Measurements from ENCODE around the gene ARHGAP45. TPM values are rescaled to one million over a fixed set of nuclear protein-coding genes. Genes with fewer than 3 reads are reported as not detected.

The ARHGAP45 gene
- total and polyA plus RNA-seq, 12 donors, result 1.6 to 75.4 (median 30.9) TPM

DNA sequence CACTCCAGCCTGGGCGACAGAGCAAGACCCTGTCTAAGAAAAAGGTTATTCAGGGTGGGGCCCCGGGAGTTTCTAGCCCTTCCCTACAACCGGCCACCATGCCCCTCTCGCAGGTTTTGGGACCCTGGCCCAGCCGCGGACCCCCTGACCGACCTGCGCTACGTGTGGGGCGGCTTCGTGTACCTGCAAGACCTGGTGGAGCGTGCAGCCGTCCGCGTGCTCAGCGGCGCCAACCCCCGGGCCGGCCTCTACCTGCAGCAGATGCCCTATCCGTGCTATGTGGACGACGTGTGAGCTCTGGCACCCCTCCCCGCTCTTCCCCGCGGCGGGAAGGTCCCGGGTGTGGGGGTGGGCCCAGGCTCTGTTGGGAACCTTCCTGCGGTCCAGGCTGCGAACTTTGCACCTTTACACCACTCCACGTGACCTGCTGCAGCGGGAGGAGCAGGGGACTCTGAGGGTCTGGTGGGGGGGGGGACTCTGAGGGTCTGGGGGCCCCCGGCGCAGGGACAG is 20.8 kb upstream of the ARHGAP45 start:
- DNase-seq, result no peak
- TF ChIP-seq, protein P1, sequence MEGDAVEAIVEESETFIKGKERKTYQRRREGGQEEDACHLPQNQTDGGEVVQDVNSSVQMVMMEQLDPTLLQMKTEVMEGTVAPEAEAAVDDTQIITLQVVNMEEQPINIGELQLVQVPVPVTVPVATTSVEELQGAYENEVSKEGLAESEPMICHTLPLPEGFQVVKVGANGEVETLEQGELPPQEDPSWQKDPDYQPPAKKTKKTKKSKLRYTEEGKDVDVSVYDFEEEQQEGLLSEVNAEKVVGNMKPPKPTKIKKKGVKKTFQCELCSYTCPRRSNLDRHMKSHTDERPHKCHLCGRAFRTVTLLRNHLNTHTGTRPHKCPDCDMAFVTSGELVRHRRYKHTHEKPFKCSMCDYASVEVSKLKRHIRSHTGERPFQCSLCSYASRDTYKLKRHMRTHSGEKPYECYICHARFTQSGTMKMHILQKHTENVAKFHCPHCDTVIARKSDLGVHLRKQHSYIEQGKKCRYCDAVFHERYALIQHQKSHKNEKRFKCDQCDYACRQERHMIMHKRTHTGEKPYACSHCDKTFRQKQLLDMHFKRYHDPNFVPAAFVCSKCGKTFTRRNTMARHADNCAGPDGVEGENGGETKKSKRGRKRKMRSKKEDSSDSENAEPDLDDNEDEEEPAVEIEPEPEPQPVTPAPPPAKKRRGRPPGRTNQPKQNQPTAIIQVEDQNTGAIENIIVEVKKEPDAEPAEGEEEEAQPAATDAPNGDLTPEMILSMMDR (IDR thresholded peaks at IDR 0.05), result no peak
- TF ChIP-seq POLR2A (IDR thresholded peaks at IDR 0.05), result no peak
- H3K4me1 ChIP-seq (replicated peaks in 1 of 2), result peaks cover 0 to 6% of the 10 kb centered on the region in 2 donors
- H3K4me3 ChIP-seq, result no peak overlapping the region
- H3K27ac ChIP-seq, result no peak overlapping the region
- no peaks in the 10 kb centered on the region for H3K9me3 ChIP-seq (replicated peaks in 1 of 3)
- intact Hi-C loops (cut with DNase I), result no loop called here
- H3K27me3 ChIP-seq, result no peaks in the 10 kb centered on the region
- WGBS, 4 donors, result 91 to 94% (median 92%) methylated on average over 29 to 33 of the region's 33 CpGs
- no peaks in the 10 kb centered on the region for H3K36me3 ChIP-seq (replicated peaks in 1 of 2)

DNA sequence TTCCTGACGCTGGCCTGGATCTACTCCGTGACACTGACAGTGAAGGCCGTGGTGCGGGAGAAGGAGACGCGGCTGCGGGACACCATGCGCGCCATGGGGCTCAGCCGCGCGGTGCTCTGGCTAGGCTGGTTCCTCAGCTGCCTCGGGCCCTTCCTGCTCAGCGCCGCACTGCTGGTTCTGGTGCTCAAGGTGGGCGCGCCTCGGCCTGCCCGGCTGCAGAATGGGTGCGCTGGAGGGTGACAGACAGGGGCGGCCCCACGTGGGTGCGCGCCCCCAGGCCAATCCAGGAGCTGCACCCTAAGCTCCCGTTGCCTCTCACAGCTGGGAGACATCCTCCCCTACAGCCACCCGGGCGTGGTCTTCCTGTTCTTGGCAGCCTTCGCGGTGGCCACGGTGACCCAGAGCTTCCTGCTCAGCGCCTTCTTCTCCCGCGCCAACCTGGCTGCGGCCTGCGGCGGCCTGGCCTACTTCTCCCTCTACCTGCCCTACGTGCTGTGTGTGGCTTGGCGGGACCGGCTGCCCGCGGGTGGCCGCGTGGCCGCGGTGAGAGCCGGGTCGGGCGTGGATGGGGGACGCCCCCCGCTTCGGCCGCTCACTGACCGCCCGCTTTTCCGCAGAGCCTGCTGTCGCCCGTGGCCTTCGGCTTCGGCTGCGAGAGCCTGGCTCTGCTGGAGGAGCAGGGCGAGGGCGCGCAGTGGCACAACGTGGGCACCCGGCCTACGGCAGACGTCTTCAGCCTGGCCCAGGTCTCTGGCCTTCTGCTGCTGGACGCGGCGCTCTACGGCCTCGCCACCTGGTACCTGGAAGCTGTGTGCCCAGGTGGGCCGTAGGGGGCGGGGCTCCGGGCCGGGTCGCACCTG is 19.9 kb upstream of the ARHGAP45 start:
- 87 to 92% (median 90%) methylated on average over 20 to 77 of the region's 77 CpGs for WGBS, 4 donors
- no peaks in the 10 kb centered on the region for H3K4me1 ChIP-seq (replicated peaks in 1 of 2)
- no peaks in the 10 kb centered on the region for H3K36me3 ChIP-seq (replicated peaks in 1 of 2)
- DNase-seq, result peak in 1 of 7 donors; percentile 21
- no peaks in the 10 kb centered on the region for H3K27me3 ChIP-seq
- no peaks in the 10 kb centered on the region for H3K9me3 ChIP-seq (replicated peaks in 1 of 3)
- H3K27ac ChIP-seq, result no peak overlapping the region
- TF ChIP-seq, protein P1 (IDR thresholded peaks at IDR 0.05), result no peak
- no peak for TF ChIP-seq POLR2A (IDR thresholded peaks at IDR 0.05)
- intact Hi-C loops (cut with DNase I), result no loop called here
- no peak overlapping the region for H3K4me3 ChIP-seq

GRCh38 chr19:1047696-1048147 is 19.2 kb upstream of the ARHGAP45 start:
- no peaks in the 10 kb centered on the region for H3K36me3 ChIP-seq (replicated peaks in 1 of 2)
- no peaks in the 10 kb centered on the region for H3K4me1 ChIP-seq (replicated peaks in 1 of 2)
- intact Hi-C loops (cut with DNase I), result no loop called here
- TF ChIP-seq POLR2A (IDR thresholded peaks at IDR 0.05), result no peak
- TF ChIP-seq, protein P1 (IDR thresholded peaks at IDR 0.05), result no peak
- H3K27me3 ChIP-seq, result no peaks in the 10 kb centered on the region
- no peaks in the 10 kb centered on the region for H3K9me3 ChIP-seq (replicated peaks in 1 of 3)
- H3K27ac ChIP-seq, result no peak overlapping the region
- 86 to 93% (median 87%) methylated on average over 15 to 20 of the region's 20 CpGs for WGBS, 4 donors
- no peak overlapping the region for H3K4me3 ChIP-seq
- peak in 1 of 7 donors; percentile 28 for DNase-seq

- no peaks in the 10 kb centered on the region for H3K36me3 ChIP-seq (replicated peaks in 1 of 2)
- H3K27ac ChIP-seq, result no peak overlapping the region
- H3K9me3 ChIP-seq (replicated peaks in 1 of 3), result no peaks in the 10 kb centered on the region
- intact Hi-C loops (cut with DNase I), result no loop called here
- H3K27me3 ChIP-seq, result no peaks in the 10 kb centered on the region
- no peaks in the 10 kb centered on the region for H3K4me1 ChIP-seq (replicated peaks in 1 of 2)
- DNase-seq, result no peak
- TF ChIP-seq, protein P1 (IDR thresholded peaks at IDR 0.05), result no peak
- TF ChIP-seq POLR2A (IDR thresholded peaks at IDR 0.05), result no peak
- no peak overlapping the region for H3K4me3 ChIP-seq
- whole genome bisulfite sequencing, 4 donors, result 92 to 100% (median 94%) methylated on average over 3 to 17 of the region's 17 CpGs; no CpG with 5 or more reads in 1 of the 4 donors
These were observed 17.9 kb upstream of the ARHGAP45 start for GRCh38 chr19:1049106-1049505.
